GM13976 (cell line): ENCODE results near the gene SPAG5.

ENCODE experiments used
- DNase-seq: peaks from one replicate; pipeline ENCODE4 v3.0.0; 2012; ENCODE audit warnings: low spot score
- in situ Hi-C: fragments of 300-500 bp; cut with MboI; formaldehyde crosslinking; loops from one replicate; pipeline ENCODE4 v1.12.0; 2022; ENCODE audit warnings: low sequenced_read_pairs, mixed read lengths, inconsistent platforms; ENCODE audit not compliant: unreplicated experiment
- TF ChIP-seq, protein P1 (sequence below): IDR thresholded peaks from 2 replicates; pipeline ENCODE4 v1.5.1; 2012; ENCODE audit warnings: borderline replicate concordance, mild to moderate bottlenecking; ENCODE audit not compliant: insufficient read depth; ENCODE audit errors: extremely low read depth, missing control alignments, control extremely low read depth

SPAG5 gene

DNA sequence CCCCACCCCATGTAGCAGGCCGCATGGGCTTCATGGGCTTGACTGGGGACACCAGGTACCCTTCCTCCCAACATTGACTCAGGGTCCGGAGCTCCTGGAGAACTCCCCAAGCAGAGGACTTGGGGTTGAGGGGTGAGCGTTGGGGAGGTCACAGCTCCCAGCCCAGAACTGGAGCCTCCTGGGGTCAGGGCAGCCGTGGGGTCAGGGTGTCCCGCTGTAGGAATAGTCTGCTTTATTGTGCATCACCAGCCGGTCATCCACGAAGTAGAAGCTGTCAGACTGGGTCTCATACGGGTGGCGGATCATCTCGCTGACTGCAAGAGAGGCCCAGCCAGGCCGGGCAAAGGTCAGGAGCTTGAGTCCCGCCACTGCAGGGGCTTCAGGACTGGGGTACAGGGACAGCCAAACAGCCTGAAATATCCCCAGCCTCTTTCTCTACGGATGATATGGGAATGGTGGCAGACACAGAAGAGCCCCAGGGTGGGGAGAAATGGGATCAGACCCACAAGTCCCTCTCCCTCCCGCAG lies 51.7 kb downstream of the SPAG5 start:
- no peak for DNase-seq
- in situ Hi-C loops = loop anchor here (10.0 kb wide), 1 partner anchor 52 kb away; no protein-coding TSS in a partner anchor

DNA sequence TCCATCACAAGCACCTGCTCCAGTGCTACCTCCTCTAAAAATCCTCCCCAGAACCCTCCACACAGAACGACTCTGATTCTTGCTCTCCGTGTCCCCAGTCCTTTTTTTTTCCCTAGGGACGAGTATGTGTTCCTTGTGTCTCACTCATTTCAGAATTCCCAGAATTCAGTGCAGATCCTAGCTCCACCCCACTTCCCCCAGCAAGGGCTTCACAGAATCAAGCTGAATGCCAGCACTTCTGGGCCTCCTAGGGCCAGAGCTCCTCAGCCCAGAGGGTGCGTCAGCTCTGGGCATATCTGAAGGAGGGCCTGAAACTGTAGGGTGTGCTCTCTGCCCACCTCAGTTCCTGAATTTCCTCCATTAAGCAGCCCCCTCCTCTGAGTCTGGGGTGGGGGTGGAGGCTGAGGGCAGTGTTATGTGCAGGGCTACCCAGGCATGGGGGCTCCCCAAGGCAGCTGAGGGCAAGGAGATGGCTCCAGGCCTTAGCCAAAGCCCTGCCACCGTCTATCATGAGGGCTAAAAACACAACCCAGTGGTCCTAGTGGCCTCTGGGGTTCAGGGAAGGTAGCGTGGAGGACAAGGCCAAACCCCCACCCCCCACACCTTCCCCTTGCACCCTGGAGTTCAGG lies 52.9 kb downstream of the SPAG5 start:
- TF ChIP-seq, protein P1, sequence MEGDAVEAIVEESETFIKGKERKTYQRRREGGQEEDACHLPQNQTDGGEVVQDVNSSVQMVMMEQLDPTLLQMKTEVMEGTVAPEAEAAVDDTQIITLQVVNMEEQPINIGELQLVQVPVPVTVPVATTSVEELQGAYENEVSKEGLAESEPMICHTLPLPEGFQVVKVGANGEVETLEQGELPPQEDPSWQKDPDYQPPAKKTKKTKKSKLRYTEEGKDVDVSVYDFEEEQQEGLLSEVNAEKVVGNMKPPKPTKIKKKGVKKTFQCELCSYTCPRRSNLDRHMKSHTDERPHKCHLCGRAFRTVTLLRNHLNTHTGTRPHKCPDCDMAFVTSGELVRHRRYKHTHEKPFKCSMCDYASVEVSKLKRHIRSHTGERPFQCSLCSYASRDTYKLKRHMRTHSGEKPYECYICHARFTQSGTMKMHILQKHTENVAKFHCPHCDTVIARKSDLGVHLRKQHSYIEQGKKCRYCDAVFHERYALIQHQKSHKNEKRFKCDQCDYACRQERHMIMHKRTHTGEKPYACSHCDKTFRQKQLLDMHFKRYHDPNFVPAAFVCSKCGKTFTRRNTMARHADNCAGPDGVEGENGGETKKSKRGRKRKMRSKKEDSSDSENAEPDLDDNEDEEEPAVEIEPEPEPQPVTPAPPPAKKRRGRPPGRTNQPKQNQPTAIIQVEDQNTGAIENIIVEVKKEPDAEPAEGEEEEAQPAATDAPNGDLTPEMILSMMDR = no peak
- DNase-seq = no peak
- in situ Hi-C loops = loop anchor here (10.0 kb wide), 1 partner anchor 51 kb away; no protein-coding TSS in a partner anchor

More for the DNA sequence above, 51.7 kb downstream of the SPAG5 start:
- TF ChIP-seq, protein P1 = no peak

DNA sequence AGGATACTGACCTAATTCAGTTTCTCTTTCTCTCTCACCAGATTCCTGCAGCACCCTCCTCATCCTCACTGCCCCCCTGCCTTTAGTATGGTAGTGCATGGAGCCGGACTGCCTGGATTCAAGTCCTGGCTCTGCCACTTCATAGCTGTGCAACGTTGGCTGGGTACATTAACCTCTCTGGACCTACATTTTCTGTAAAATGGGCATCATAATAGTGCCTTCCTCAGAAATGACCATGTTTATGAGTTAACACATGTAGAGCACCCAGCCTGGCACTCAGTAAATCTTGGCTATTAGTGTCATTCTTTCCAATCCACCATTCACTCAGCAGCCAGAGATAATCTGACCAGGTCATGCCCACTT lies 53.7 kb downstream of the SPAG5 start:
- in situ Hi-C loops = loop anchor here (10.0 kb wide), 1 partner anchor 50 kb away; no protein-coding TSS in a partner anchor
- no peak for DNase-seq
- TF ChIP-seq, protein P1 = no peak

DNA sequence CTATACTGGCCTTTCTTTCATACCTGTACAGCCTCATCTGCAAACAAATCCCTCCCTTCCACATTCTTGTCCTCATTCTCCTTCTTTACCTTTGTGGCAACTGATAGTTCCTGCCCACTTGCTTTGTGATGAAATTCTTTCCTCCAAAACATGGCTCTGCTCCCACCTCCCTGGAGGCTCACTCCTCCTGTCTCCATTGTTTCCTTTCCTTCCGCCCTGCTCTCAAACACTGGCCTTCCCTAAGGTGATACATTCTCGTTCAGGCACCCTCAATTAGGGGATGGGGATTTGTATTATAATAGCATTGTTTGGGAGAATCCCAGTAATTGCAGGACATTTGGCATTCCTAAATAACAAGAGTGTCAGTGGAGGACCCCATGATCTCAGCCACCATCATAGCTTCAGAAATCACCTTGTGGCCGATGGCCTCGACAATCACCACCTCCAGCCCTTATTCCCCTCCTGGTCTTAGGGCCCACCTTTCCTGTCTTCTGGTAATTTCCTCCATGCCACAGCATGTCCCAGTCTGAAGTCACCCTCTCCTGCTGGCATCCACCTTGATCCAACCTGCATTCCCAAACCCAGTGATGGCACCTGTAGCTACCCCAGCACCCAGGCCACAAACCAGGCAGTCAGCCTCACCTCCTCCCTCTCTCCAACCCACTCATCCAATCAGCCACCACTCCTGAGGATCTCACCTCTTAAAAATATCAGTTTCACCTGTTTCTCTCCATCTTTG lies 54.3 kb downstream of the SPAG5 start:
- TF ChIP-seq, protein P1 = no peak
- no peak for DNase-seq
- in situ Hi-C loops = loop anchor here (10.0 kb wide), 1 partner anchor 50 kb away; no protein-coding TSS in a partner anchor

DNA sequence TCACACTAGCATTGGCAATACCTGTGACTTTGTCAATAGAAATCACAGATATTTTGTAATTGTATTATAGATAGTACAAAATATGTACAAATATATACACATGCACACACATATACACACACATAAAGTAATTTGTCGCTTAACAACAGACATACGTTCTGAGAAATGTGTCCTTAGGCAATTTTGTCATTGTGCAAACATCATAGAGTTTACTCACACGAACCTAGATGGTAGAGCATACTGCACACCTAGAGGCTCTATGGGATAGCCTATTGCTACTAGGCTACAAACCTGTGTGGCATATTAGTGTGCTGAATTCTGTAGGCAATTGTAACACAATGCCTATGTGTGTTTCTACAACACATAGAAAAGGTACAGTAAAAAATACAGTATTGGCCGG lies 57.4 kb downstream of the SPAG5 start:
- TF ChIP-seq, protein P1 = no peak
- in situ Hi-C loops = loop anchor here (10.0 kb wide), 1 partner anchor 47 kb away; no protein-coding TSS in a partner anchor

GRCh38 chr17:28540231-28540630 lies 58.6 kb downstream of the SPAG5 start:
- TF ChIP-seq, protein P1 = no peak
- in situ Hi-C loops = loop anchor here (10.0 kb wide), 1 partner anchor 45 kb away; no protein-coding TSS in a partner anchor

More for the DNA sequence above, 57.4 kb downstream of the SPAG5 start:
- no peak for DNase-seq

More at GRCh38 chr17:28540231-28540630, 58.6 kb downstream of the SPAG5 start:
- no peak for DNase-seq
